Daoy (cell line): ENCODE data around the gene FNIP1. TPM values are rescaled to one million over a fixed set of nuclear protein-coding genes. Genes with fewer than 3 reads are reported as not detected.
A peak's percentile ranks its signal among the peaks of the same experiment; 100 is the strongest.
"Not testable (repeated sequence)": the region's sequence is repeated elsewhere in the genome, so short reads cannot be mapped to it uniquely, and the experiment has no call there.

Experiments
- DNase-seq: peaks from one replicate; pipeline ENCODE4 v3.0.0-alpha.2; 2015; ENCODE audit warnings: low read depth
- total RNA-seq: library from RNA; depleted of rRNA; stranded (reverse); fragments of >200 nt; shearing (Covaris generic); gene quantifications from 2 replicates; pipeline ENCODE4 v1.2.3, GENCODE V29; 2014; rRNA removed

FNIP1 gene
- 27.8 and 28.9 TPM in 2 replicates for total RNA-seq

DNA sequence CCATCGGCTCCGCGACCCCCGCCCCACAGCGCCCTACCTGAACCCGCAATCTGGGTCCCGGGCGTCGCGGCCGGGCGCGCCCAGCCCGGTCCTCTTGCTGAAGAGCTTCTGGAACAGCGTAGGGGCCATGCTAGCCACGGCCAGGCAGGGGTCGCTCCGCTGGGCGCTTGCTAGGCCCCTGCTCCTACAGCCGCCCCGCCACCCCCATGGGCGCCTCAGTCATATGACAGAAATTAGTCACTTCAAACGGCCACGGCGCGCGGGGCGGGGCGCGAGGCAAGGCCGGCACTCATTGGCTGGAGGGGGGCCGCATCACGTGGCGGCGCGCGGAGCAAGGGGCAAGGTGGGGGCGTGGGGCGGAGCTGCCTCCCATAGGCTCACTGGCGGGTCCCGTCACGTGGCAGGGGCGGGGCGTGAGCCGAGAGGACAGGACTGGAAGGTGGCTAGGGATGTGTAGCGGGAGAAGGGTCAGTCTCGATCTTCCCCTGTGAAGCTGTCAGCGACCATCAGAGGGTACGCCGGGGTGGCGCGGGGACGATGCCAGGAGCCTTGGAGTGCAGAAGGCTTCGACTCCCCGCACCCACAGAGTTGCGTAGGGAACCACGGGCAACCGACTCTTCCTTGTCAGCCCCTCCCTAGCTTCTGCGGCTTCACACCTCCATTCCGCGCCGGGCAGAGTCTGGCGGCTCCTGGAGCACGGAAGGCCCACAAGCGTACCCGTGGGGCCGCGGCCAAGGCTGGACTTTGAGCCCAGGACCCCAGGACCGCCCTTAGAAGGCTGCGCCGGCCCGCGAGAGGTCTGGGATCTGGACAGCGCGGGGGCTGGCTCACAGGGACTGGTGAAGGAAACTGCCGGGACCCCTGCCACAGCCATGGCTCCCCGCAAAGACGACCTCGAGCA lies at the start of gene FNIP1:
Gene FNIP1 (minus strand): TSS at position 225 of the 901 bp plus-strand sequence. CDS start 96 bp downstream, at position 129.
- peak; percentile 100 for DNase-seq

DNA sequence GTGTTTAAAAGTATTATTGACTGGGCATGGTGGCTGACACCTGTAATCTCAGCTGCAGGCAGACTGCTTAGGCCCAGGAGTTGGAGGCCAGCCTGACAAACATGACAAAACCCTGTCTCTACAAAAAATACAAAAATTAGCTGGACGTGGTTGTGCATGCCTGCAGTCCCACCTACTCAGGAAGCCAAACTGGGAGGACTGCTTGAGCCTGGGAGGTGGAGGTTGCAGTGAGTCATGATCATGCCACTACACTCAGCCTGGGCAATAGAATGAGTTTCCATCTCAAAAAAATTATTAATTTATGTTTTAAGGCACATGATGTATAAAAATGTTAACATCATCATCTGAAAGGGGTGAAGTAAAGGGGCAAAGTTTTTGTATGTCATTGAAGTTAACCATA lies 49.7 kb upstream of the FNIP1 start:
- DNase-seq, result no peak

DNA sequence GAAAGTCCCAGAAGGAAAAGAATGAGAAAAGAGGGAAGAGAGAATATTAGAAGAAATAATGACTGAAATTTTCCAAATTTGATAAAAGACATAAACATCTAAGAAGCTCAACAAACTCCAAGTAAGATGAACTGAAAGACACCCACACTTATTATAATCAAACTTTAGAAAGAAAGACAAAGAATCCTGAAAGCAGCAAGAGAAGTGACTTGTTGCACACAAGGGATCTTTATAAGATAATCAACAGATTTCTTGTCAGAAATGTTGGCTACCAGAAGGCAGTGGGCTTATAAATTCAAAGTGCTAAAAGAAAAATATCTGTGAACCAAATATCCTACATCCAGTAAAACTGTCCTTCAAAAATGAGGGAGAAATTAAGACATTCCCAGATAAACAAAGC lies 49.0 kb upstream of the FNIP1 start:
- no peak for DNase-seq

DNA sequence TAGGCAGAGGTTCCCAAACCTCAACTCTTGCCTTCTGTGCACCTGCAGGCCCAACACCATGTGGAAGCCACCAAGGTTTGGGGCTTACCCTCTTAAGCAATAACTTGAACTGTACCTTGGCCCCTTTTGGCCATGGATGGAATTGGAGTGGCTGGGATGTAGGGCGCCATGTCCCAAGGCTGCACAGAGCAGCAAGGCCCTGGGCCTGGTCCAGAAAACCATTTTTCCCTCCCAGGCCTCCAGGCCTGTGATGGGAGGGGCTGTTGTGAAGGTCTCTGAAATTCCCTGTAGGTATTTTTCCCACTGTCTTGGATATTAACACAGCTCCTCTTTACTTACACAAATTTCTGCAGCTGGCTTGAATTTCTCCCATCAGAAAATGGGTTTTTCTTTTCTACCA lies 46.2 kb upstream of the FNIP1 start:
- DNase-seq, result not testable (repeated sequence)

DNA sequence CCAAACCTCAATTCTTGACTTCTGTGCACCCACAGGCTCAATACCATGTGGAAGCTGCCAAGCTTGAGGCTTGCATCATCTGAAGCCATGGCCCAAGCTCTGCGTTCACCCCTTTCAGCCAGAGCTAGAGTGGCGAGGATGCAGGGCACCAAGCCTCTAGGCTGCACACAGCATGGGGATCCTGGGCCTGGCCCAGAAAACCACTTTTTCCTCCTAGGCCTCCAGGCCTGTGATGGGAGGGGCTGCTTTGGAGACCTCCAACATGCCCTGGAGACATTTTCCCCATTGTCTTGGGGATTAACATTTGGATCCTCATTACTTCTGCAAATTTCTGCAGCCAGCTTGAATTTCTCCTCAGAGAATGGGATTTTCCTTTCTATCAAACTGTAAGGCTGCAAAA lies 35.9 kb upstream of the FNIP1 start:
- not testable (repeated sequence) for DNase-seq

DNA sequence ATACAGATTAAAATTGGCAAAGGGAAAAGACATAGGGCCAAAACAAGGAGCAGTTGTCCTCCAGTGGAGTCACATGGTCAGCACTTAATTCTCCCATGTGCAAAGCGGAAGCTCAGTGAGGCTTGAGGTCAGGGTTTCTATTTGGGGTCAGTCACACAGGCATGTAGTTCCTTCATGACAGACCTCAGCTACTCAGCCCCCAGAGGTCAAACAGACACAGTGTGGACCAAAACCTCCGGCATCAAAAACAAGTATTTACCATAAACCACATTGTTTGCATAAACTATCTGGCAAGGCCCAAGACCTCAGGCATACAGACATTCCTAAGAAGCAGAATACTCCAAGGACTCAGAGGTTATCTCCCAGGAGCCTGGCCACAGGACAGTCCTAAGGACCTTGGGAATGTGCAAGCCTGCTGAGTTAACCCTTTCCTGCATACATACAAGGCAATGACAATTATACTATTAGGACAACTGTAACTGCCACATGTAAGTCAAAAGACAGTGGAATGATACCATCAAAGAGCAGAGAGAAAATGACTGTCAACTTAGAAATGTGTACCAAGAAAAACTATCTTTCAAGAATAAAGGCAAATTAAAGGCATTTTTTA lies 28.7 kb upstream of the FNIP1 start:
- no peak for DNase-seq

DNA sequence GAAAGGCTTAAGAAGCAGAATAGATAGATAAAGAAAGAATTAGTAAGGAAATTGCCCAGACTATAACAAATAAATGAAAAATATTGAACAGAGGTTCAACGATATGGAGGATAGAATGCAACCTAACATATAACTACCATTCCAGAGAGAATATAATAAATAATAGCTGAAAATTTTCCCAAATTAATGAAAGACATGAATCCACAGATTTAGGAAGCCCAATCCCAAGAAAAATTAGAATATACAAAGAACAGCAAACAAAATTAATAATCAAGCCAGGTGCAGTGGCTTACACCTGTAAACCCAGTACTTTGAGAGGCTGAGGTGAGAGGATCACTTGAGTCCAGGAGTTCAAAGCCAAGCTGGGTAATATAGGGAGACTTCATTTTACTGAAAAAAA lies 27.8 kb upstream of the FNIP1 start:
- no peak for DNase-seq

DNA sequence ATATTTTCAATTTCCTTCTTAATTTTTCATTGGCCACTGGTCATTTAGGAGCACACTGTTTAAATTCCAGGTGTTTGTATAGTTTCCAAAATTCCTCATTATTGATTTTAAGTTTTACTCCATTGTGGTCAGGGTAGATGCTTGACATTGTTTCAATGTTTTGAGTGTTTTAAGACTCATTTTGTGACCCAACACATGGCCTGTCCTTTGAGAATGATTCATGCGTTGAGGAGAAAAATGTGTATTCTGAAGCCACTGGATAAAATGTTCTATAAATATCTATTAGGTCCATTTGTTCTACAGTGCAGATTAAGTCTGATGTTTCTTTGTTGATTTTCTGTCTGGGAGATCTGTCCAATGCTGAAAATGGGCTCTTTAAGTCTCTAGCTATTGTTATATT lies 24.4 kb upstream of the FNIP1 start:
- DNase-seq, result no peak

DNA sequence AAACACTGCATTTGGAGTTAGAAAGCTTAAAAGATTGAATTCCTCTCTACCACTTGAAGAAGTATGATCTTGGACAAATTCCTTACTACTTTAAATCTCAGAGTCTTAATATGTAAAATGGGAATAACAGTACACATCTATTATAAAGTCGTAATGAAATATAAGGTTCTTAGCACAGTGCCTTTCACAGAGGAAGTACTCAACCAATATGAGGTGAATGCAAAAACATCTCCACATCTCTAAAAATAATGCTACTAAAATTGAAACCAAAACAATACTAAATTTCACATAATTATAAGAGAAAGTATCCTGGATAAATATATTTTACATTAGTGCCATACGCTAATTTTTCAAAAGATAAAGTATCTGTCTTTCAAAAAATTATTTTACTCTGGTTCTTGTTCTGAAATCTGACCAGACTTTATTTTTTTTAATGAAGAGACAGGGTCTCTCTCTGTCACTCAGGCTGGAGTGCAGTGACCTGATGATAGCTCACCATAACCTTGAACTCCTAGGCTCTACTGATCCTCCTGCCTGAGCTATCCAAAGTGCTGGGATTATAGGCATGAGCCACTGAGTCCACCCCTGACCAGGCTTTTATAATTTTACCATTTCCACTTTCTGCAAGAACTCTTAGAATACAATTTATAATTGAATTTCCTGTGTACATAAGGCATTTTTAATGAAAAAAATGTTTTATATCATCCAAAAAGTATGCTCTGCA lies 21.3 kb upstream of the FNIP1 start:
- no peak for DNase-seq

DNA sequence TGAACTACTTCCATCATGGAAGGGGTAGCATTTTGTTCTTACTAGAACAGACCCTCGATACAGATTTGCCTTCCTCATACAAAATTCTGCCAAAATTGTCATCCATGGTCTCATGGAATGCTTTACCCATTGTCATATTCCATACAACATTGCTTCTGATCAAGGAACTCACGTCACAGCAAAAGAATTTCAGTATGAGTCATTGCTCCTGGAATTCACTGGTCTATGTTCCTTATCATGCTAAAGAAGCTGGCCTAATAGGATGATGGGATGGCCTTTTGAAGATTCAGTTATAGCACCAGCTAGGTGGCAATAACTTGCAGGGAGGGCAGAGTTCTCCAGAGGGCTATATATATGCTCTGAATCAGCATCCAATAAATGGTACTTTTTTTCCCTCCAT lies 18.2 kb upstream of the FNIP1 start:
- peak; percentile 75 for DNase-seq

DNA sequence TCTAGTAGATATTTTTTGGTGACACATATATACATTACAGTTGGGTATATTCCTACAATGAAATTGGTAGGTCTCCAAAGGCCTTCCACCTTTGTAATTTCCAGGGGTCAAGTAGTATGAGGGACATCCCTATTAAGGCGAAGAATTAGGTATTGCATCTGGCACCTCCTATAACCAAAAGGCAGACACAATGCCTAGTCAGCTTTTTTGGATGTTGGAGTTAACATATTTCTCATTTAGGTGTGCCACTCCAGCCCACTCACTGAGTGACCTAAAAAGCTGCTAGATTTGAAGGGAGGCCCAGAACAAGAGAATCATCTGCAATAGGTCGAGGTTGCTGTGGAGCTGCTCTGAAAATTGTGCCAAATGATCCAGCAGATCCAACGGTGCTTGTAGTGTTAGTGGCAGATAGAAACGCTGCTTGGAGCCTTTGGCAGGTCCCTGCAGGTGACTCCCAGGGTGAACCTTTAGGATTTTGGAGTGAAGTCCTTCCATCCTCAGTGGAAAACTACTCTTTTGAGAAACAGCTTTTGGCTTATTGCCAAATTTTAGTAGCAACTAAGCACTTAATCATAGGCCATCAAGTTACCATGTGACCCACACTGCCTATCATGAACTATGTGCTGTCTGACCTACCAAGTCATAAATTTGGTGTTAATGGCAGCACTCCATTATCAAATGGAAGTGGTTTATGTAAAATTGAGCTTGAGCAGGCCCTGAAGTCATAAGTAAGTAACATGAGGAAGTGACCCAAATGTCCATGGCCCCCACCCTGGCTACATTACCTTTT lies 15.7 kb upstream of the FNIP1 start:
- no peak for DNase-seq

DNA sequence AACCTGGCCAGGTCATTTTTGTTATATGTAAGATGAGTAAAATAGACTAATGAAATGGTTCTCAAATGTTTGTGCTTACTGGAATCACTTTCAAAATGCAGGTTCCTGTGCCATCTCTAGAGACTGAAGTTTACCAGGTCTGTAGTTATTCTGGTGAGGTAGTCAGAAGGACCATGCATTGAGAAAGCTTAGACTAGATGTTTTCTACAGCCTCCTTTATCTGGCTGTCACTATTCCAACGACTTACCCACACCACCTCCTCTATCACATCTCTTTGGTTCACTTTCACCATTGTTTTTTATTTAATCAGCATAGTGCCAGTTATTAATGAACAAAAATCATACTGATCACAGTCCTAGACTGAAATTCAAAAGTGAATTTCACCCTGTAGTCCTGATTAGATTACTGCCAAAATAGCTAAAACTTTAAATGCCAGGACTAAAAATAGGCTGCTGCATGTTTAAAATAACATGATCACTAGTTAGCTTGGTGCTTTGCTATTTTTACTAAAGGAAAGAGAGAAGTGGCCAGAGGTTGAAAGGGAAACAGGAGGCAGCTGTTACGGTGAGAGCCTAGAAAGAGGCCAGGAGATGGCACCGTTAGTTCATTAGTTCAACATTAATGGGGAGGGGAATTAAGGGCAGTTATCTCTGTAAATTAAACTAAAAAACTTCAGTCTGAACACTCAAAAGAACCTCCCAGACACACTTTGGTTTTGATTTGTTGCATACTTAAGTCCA lies 13.9 kb upstream of the FNIP1 start:
- DNase-seq, result no peak

DNA sequence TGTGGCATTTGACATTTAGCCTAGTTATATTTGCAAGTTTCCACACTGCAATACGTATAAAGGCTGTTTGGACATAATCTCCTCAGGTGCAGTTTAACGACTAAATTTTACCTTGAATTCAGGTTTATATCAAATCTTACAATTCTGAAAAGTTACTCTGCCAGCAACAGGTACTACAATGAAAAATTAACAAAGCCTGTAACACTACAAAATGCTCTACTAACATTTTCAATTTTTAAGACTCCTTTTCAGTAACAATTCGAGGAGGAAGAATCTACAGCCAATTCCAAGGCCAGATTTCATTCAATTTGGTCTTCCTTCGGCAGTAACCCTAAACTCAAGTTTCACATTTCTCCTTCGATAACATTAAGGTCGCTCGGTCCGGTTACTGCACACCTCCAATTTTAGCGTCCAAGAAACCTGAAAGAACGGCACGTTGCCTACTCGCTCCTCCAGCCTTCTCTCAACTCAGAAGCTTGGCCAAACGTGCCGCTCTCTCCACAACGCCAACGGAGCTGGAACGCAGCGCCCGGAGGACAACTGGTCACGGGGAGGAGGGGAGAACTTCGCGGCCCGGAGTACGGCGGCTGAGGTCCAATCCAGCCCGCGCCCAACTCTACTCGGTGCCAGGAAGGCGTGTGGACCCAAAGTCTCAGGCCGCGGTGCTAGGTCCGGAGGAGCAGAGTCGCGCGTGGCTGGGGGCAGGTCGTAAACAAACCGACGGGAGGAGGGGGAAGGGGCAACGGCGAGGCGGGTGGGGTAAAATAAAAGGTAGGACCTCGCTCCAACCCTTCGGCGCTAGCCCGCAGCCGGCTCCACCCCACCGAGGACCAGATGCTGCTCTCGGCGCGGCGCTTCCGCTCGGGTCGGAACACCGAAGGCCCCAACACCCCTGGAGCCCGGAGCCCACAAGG lies 681 bp downstream of the FNIP1 start:
- peak; percentile 57 for DNase-seq

DNA sequence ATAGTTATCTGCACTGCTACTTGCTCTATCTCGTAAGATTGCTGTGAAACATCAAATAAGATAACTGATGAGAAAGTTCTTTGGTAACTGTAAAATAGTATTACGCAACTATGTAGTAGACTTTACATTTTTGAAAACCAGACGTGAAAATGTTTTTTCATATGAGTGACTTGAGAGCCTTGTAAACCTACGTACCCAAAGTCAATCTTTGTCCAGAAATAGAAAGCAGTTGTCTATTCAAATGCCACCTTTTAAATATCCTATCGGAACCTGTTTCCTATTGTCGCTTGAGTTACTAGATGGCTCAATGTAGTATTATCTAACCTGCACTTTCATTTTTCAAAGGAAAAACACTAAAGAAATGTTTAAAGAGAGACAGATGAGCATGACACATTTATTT lies 1.6 kb downstream of the FNIP1 start:
- DNase-seq, result no peak

DNA sequence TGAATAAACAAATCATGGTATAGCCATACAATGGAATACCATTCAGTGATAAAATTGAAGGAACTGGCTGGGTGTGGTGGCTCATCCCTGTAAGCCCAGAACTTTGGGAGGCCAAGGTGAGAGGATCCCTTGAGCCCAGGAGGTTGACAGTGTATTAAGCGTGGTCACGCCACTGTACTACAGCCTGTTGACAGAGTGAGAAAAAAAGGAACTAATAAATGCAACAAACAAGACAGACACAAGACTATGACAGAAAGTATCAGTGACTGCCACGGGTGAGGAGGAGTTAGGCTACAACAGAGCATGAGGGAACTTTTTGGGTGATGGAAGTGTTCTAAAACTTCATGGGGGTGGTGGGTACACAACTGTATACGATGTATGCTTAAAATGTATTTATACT lies 2.2 kb downstream of the FNIP1 start:
- no peak for DNase-seq

DNA sequence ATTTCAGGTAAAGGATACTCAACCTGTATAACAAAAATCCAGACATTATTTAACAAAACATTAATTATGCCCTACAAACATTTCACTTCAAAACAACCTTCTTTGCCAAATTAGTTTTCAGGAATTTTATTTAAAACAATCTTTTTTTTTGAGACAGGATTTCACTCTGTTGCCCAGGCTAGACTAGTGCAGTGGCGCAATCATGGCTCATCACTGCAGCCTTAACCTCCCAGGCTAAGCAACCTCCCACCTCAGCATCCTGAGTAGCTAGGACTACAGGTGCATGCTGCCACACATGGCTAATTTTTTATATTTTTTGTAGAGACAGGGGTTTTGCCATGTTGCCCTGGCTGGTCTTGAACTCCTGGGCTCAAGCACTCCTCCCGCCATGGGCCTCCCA lies 3.9 kb downstream of the FNIP1 start:
- DNase-seq, result no peak

DNA sequence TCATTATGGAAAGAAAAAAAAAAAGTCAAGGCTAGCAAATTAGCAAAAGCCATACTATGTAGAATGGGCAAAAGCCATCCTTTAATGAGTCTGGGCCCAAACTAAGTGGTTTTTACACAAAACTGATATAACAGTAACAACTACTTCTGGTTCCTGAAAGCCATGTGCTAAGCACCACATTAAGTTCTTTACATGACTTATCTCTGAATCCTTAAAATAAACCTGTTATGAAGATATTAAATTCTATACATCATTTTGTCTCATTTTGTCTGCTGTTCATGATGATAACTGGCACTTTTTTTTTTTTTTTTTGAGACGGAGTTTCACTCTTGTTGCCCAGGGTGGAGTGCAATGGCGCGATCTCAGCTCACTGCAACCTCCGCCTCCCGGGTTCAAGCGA lies 5.0 kb downstream of the FNIP1 start:
- DNase-seq, result no peak

DNA sequence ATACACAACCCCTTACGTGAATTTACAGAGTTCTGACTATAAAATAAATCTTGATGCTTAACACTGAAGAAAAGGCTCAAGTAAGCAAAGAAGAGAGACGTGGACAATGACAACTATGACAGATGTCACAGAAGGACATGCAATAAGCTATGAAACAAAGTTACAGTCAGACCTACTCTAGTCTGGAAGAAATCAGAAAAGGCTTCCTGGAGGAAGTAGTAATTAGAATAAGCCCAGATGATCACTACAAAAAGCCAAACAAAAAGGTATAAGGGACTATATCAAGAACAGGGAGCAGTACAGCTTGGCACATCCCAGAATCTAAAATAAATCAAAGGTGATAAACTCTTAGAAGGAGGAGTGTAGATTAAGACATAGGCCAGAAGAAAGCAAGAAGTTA lies 6.3 kb downstream of the FNIP1 start:
- no peak for DNase-seq

DNA sequence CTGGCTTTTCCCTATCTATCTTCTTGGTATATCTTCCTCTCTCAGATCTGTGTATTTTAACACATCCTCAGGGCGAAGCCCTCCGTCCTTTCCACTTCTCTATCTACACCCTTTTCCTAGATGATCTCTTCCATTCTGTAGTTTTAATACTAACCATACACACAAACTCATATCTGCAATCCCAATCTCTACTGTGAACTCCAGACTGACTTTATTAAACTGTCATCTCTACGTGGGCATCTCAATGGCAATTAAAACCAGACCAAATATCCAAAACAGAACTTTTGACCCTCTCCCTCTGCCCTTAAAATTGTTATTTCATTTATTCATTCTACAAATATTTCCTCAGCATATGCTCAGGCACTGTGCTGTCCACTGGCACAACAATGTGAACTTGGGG lies 7.1 kb downstream of the FNIP1 start:
- DNase-seq, result no peak

DNA sequence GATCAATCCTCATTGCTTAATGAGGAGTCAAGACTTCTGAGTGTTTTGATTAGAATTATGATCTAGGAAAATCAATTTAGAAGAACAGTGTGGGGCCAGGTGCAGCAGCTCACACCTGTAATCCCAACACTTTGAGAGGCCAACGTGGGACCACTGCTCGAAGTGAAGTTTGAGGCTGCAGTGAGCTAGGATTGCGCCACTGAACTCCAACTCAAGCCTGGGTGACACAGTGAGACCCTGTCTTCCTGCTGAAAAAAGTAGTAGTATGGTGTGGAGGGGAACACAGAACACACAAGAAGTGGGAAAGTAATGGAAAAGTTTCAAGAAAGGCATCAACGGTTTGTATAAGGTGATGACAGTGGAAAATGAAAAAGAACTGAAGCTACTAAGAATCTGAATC lies 9.1 kb downstream of the FNIP1 start:
- no peak for DNase-seq
